ENCODE results near the gene KIF12. TPM values are rescaled to one million over a fixed set of nuclear protein-coding genes. Genes with fewer than 3 reads are reported as not detected.

KIF12 gene
- total RNA-seq, 2 experiments from 2014 or later = not detected

DNA sequence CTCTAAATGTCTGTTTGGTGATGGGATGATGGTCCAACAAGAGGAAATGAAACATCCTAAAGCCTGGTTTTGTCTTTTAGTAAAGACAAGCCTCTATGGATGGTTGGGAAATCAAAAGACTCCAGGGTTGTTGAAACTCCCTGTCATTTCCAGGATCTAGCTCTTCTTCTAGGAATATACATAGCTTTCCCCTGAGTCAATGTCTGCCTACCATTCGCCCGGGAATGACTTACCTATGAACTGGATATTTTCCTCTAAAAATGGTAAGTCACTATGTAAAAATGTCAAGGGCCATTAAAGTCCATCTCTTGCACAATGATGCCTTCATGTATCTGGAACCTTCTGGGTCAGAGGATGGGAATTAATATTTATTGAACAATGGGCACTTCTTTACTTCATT lies 11.1 kb upstream of the KIF12 start:
- intact Hi-C loops (cut with micrococcal nuclease) = no loop called here
- peaks cover 8% of the 10 kb centered on the region for H3K27me3 Mint-ChIP-seq
- H3K9me3 Mint-ChIP-seq = no peaks in the 10 kb centered on the region
- DNase-seq = no peak
- CTCF ChIA-PET = interaction anchor here (0.7 to 7.1 kb wide), 6 partner anchors 10 to 182 kb away, joined by 3 to 93 read pairs (median 4); no protein-coding TSS in a partner anchor
- POLR2A ChIA-PET = no interaction called here
- no peaks in the 10 kb centered on the region for H3K36me3 Mint-ChIP-seq
- H3K4me3 Mint-ChIP-seq = no peak overlapping the region
- H3K27ac Mint-ChIP-seq = no peak overlapping the region
- H3K4me1 Mint-ChIP-seq (ENCODE audit: low read depth) = no peaks in the 10 kb centered on the region

DNA sequence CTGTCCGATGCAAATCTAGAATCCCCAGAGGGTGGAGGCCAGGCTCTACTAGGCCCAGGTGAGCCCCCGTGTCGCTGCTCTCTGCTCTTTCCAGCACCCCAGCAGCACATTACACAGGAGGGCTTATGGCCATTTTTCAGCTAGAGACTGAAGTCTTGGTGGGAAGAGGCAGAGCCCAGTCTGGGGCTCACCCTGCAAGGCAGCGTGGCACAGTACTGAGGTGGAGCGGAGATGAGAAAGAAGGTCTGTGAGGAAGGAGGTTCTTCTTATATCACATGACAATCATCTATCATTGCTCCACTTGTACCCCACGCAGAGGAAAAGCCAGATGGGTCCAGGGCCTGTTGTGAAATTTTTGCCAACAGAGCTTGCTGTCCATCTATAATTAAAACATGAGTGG lies 10.0 kb upstream of the KIF12 start:
- H3K36me3 Mint-ChIP-seq = no peaks in the 10 kb centered on the region
- no peaks in the 10 kb centered on the region for H3K4me1 Mint-ChIP-seq (ENCODE audit: low read depth)
- H3K9me3 Mint-ChIP-seq = no peaks in the 10 kb centered on the region
- peaks cover 8% of the 10 kb centered on the region for H3K27me3 Mint-ChIP-seq
- intact Hi-C loops (cut with micrococcal nuclease) = loop anchor here (5.0 kb wide), 1 partner anchor 48 kb away; the partner anchor contains the start of gene COL27A1
- POLR2A ChIA-PET = no interaction called here
- no peak for DNase-seq
- H3K4me3 Mint-ChIP-seq = no peak overlapping the region
- no peak overlapping the region for H3K27ac Mint-ChIP-seq
- CTCF ChIA-PET = interaction anchor here (0.8 to 7.1 kb wide), 12 partner anchors 12 to 191 kb away, joined by 3 to 93 read pairs (median 4); partner anchors contain the start of gene COL27A1

DNA sequence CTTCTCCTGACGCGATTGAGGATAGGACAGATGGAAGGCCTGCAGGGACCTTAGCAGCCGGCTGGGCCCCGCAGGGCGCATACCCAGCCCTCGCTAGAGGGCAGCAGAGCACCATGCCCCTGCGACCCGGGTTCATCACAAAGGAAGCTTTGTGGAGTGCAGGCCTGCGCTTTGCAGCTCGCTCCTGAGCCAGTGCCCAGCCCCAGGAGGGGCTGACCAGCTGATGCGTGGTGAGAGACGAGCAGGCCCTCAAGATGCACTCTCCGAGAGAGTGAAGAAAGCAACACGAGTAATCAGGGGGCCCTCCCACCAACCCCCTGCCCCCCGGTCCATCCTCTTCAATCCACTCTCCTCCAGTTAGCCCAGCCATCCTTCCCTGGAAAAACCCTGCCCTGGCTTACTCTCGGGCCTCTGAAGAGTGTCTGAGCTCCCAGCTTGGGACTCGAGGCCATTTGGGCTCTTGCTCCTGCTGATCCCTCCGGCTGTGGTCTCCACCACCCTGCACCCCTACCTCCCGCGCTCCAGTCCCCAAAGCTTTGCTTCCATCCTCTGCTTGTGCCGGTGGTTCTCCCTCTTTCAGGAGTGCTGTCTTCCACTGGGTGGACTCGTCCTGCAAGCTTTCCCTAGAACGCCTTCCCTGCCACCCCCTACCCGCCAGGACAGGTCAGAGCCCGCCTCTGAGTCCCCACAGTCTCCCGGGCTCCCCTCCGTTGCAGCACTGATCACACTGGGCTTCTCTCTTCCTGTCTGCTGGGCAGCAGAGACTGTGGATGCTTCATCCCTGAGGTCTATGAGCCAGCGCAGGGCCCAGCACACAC lies 9.1 kb upstream of the KIF12 start:
- peaks cover 4% of the 10 kb centered on the region for H3K27me3 Mint-ChIP-seq
- POLR2A ChIA-PET = no interaction called here

DNA sequence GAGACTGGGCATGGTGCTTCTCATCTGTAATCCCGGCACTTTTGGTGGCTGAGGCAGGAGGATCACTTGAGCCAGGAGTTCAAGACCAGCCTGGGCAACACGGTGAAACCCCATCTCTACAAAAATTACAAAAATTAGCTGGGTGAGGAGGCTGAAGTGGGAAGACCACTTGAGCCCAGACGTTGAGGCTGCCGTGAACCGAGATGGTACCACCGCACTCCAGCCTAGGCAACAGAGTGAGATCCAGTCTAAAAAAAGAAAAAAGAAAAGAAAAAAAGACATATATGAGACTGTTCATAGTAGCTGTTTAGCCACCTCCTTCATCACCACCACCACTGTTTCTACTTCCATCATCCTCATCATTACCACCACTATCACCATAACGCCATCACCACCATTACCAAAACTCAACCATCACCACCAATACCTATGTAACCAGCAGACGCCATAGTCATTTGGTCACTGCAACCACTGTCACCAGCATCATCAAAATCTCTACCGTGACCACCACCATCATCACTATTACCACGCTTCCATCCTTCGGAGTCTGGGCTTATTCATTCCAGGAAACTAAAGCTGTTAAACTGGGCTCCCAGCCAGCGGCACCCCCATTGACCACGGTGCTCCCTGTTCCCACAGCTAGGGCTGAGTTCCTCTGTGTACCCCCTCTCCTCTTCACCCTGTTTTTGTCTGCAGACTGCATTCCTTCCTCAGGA lies 8.4 kb upstream of the KIF12 start:
- Mint-ChIP-seq H3K4me3 (no peak overlapping the region), H3K36me3 (no peaks in the 10 kb centered on the region), H3K4me1 (ENCODE audit: low read depth) (no peaks in the 10 kb centered on the region), H3K9me3 (no peaks in the 10 kb centered on the region), H3K27ac (no peak overlapping the region), H3K27me3 (peaks cover 2% of the 10 kb centered on the region)
- DNase-seq = no peak
- CTCF ChIA-PET = interaction anchor here (0.7 to 7.1 kb wide), 18 partner anchors 8 to 257 kb away, joined by 3 to 93 read pairs (median 4); partner anchors contain the start of genes COL27A1 and KIF12
- POLR2A ChIA-PET = no interaction called here
- intact Hi-C loops (cut with micrococcal nuclease) = loop anchor here (1.0 to 5.0 kb wide), 2 partner anchors 50 to 184 kb away; partner anchors contain the start of gene COL27A1

More for the DNA sequence above, 9.1 kb upstream of the KIF12 start:
- Mint-ChIP-seq H3K4me1 (ENCODE audit: low read depth) (no peaks in the 10 kb centered on the region), H3K9me3 (no peaks in the 10 kb centered on the region), H3K27ac (no peak overlapping the region), H3K4me3 (no peak overlapping the region), H3K36me3 (no peaks in the 10 kb centered on the region)
- peak; percentile 76 for DNase-seq
- intact Hi-C loops (cut with micrococcal nuclease) = loop anchor here (1.0 to 5.0 kb wide), 2 partner anchors 49 to 183 kb away; partner anchors contain the start of gene COL27A1
- CTCF ChIA-PET = interaction anchor here (0.7 to 7.1 kb wide), 25 partner anchors 9 to 256 kb away, joined by 3 to 93 read pairs (median 3); partner anchors contain the start of genes COL27A1 and KIF12

DNA sequence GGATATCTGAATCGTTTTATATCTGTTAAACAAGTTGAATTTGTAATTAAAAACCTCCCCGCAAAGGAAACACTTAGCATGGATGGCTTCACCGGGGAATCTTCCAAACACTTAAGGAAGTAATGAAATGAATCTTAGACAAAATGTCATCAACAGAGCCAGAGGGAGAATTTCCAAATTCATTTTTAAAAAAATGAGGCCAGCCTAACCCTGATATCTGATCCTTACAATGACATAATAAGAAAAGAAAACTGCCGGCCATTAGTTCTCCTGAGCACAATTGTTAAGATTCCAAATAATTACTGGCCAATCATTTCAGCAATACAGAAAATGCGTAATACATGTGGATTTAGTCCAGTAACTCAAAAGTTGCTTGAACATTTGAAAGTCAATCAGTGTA lies 6.1 kb upstream of the KIF12 start:
- Mint-ChIP-seq H3K4me1 (ENCODE audit: low read depth) (no peaks in the 10 kb centered on the region), H3K9me3 (peaks cover 5% of the 10 kb centered on the region), H3K36me3 (no peaks in the 10 kb centered on the region), H3K27ac (no peak overlapping the region), H3K27me3 (peaks cover 6% of the 10 kb centered on the region), H3K4me3 (no peak overlapping the region)
- ChIA-PET POLR2A (no interaction called here), CTCF (interaction anchor here (1.4 to 7.1 kb wide), 3 partner anchors 21 to 187 kb away, joined by 3 to 93 read pairs (median 7); no protein-coding TSS in a partner anchor)
- DNase-seq = no peak
- intact Hi-C loops (cut with micrococcal nuclease) = loop anchor here (5.0 kb wide), 1 partner anchor 52 kb away; the partner anchor contains the start of gene COL27A1

DNA sequence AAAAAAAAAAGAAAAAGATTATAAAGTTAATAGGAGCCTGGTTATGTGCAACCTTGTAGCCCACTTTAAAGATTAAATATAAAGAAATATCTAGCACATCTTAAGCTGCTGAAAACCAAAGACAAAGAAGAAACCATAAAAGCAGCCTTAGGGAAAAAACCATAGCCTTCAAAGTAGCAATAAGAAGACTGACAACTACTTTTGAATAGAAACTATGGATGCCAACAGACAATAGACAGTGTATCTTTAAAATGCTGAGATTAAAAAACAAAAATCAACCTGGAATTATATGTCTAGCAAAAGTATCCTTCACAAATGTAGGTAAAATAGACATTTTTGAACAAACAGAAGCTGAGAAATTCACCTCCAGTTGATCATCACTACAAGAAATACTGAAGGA lies 3.4 kb upstream of the KIF12 start:
- H3K9me3 Mint-ChIP-seq = peaks cover 5% of the 10 kb centered on the region
- DNase-seq = no peak
- H3K4me1 Mint-ChIP-seq (ENCODE audit: low read depth) = peaks cover 3% of the 10 kb centered on the region
- H3K27ac Mint-ChIP-seq = no peak overlapping the region
- peaks cover 19% of the 10 kb centered on the region for H3K27me3 Mint-ChIP-seq
- ChIA-PET POLR2A (no interaction called here), CTCF (interaction anchor here (1.5 to 1.6 kb wide), 2 partner anchors 20 to 189 kb away, joined by 5 read pairs; no protein-coding TSS in a partner anchor)
- H3K36me3 Mint-ChIP-seq = no peaks in the 10 kb centered on the region
- no peak overlapping the region for H3K4me3 Mint-ChIP-seq
- intact Hi-C loops (cut with micrococcal nuclease) = no loop called here

DNA sequence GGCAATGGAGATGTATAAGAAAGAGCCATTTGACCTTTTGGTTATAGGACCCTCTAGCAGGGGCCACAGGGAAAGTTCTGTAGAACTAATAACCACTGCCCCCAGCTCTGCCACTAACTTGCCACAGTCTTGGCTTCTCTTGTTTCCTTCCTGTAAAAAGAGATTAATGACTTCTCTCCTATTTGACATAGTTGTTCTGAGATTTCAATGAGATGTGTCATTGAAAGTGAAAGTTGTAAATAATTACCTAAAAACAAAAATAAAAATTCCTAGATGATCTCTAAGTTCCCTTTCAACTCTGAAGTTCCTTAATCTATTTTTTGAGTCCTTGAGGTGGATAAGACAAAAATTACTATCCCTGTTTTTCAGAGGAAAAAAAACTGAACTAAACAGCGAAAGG lies 1.4 kb upstream of the KIF12 start:
- no peak for DNase-seq

DNA sequence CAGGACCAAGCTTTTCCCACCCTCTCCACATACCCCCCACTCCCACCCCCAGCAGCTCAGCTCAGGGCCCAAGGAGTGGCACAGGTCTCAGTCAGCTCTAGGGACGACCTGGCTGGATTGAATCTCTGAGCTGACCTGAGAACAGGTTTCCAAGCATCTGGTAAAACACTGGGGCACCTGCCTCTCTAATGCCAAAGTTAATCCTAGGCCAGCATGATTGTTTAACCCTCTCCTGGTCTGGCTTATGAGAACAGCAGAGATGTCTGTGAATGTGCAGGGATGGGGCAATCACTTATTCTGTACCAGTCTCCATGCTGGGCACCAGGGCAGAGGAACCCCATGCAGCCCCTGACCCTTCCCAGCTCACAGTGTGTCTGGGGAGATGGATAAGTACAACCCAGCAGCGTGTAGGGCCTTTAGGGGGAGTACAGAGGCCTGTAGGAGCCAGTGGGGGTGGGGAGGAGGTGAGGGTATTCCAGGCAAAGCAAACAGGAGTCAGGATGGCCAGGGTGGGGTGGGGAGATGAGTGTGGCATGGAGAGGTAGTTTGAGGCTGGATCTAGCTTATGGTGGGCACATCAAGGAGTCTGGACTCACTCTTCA lies 678 bp upstream of the KIF12 start:
- no peak for DNase-seq
- CTCF ChIA-PET = interaction anchor here (1.2 to 1.9 kb wide), 3 partner anchors 8 to 18 kb away, joined by 4 to 7 read pairs (median 7); no protein-coding TSS in a partner anchor

More for the DNA sequence above, 1.4 kb upstream of the KIF12 start:
- Mint-ChIP-seq H3K4me3 (no peak overlapping the region), H3K9me3 (peaks cover 5% of the 10 kb centered on the region), H3K4me1 (ENCODE audit: low read depth) (peaks cover 5% of the 10 kb centered on the region), H3K36me3 (no peaks in the 10 kb centered on the region), H3K27me3 (peaks cover 29% of the 10 kb centered on the region), H3K27ac (no peak overlapping the region)
- ChIA-PET POLR2A (no interaction called here), CTCF (interaction anchor here (0.8 to 1.9 kb wide), 4 partner anchors 9 to 191 kb away, joined by 3 to 7 read pairs (median 4); no protein-coding TSS in a partner anchor)
- intact Hi-C loops (cut with micrococcal nuclease) = no loop called here

DNA sequence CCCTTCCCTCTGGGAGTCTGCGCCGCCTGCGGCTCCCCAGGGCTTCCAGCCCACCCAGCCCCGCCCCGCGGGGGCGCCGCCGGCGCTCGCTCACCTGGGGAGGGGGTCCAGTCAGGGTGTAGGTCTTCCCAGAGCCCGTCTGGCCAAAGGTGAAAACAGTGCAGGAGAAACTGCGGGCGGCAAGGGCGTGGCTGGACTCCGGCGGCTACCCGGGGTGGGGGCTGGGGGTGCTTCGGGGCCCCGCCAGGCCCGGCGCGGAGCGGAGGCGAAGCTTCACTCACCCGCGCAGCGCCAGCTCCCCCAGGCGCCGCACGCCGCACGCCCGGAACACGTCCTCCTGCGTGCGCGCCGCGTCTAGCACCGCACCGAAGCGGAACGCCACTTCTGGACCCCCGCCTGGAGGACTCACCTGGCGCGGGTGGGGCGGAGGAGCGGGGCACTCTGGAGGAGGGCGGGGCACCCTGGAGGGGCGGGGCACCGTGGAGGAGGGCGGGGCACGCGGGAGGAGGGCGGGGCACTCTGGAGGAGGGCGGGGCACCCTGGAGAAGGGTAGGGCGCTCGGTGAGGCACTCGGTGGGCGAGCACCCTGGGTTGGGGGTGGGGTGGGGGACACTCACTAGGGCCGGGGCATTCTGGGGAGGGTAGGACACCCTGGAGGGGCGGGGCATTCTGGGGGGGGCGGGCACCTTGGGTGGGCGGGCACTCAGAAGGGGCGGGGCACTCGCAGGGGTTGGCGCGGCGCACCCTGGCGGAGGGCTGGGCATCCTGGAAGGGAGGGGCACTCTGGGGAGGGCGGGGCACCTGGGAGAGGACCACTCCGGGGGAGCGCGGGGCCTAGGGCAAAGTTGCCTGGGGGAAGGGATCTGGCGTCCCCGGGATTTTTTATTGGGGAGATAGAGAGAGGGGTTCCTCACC lies 814 bp downstream of the KIF12 start:
- CTCF ChIA-PET = interaction anchor here (1.0 to 1.9 kb wide), 2 partner anchors 10 to 16 kb away, joined by 5 to 7 read pairs; no protein-coding TSS in a partner anchor
- peaks cover 41% of the 10 kb centered on the region for H3K27me3 Mint-ChIP-seq
- DNase-seq = peak; percentile 36
- peaks cover 5% of the 10 kb centered on the region for H3K9me3 Mint-ChIP-seq
- no peaks in the 10 kb centered on the region for H3K36me3 Mint-ChIP-seq
- POLR2A ChIA-PET = no interaction called here
- H3K4me1 Mint-ChIP-seq (ENCODE audit: low read depth) = peaks cover 5% of the 10 kb centered on the region
- no peak overlapping the region for H3K27ac Mint-ChIP-seq
- no peak overlapping the region for H3K4me3 Mint-ChIP-seq
- intact Hi-C loops (cut with micrococcal nuclease) = no loop called here

More for the DNA sequence above, 678 bp upstream of the KIF12 start:
- Mint-ChIP-seq H3K4me1 (ENCODE audit: low read depth) (peaks cover 5% of the 10 kb centered on the region), H3K36me3 (no peaks in the 10 kb centered on the region), H3K9me3 (peaks cover 5% of the 10 kb centered on the region), H3K27me3 (peaks cover 33% of the 10 kb centered on the region), H3K4me3 (no peak overlapping the region), H3K27ac (no peak overlapping the region)
- POLR2A ChIA-PET = no interaction called here
- intact Hi-C loops (cut with micrococcal nuclease) = no loop called here

DNA sequence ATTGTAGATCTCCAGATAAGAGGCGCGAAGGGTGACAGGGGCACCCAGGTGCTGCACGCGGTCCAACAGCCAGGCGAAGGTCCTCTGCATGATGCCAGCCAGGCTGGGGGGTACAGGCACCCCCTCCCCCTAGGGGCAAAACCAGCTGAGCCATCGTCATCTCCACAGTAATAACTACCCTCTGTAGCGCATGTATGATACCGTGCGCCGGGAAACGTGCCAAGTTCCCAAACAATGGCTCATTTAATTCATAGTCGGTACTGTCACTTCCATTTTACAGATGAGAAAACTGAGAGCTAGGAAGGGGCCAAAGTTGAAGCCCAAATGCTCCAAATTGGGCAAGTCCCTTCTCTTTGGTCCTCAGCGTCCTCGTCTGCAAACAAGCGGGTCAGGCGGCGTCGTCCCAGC lies 1.5 kb downstream of the KIF12 start:
- intact Hi-C loops (cut with micrococcal nuclease) = no loop called here

More for the DNA sequence above, 1.5 kb downstream of the KIF12 start:
- Mint-ChIP-seq H3K4me3 (no peak overlapping the region), H3K36me3 (no peaks in the 10 kb centered on the region), H3K27ac (no peak overlapping the region), H3K9me3 (peaks cover 5% of the 10 kb centered on the region), H3K4me1 (ENCODE audit: low read depth) (peaks cover 5% of the 10 kb centered on the region), H3K27me3 (peaks cover 40% of the 10 kb centered on the region)
- DNase-seq = peak; percentile 27
- ChIA-PET POLR2A (no interaction called here), CTCF (interaction anchor here (1.0 to 5.4 kb wide), 2 partner anchors 10 to 14 kb away, joined by 5 to 40 read pairs; no protein-coding TSS in a partner anchor)

All from activated CD4-positive, alpha-beta memory T cell treated with anti-CD3 and anti-CD28 coated beads for 36 hours (primary cell).